GM23338 (cell line): ENCODE data around the gene CRYBG1. TPM values are rescaled to one million over a fixed set of nuclear protein-coding genes. Genes with fewer than 3 reads are reported as not detected.

Source experiments
- ATAC-seq: fragments of 200-7000 bp; cut with Tn5 transposase; 3 replicates; pipeline ENCODE4 v1.9.1; 2020
- DNase-seq: peaks from one replicate; pipeline ENCODE4 v3.0.0-alpha.2; 2015; ENCODE audit warnings: low spot score
- H2AFZ ChIP-seq: fragments of 200-600 bp; sonication (generic); 2 replicates; pipeline ENCODE4 v1.8.0; 2016; ENCODE audit warnings: antibody characterized with exemption, mild to moderate bottlenecking, moderate library complexity
- H3F3A ChIP-seq: fragments of 200-600 bp; sonication (generic); replicated peaks from 2 replicates; pipeline ENCODE4 v1.8.0; 2017; ENCODE audit warnings: antibody characterized with exemption, mixed run types, low read depth
- H3K27ac ChIP-seq: fragments of 200-600 bp; sonication (generic); 2 replicates; pipeline ENCODE4 v1.6.1; 2016; ENCODE audit warnings: low read depth
- H3K27me3 ChIP-seq: fragments of 200-600 bp; sonication (generic); 2 replicates; pipeline ENCODE4 v1.8.0; 2016; ENCODE audit warnings: mild to moderate bottlenecking, mixed run types, moderate library complexity; ENCODE audit not compliant: insufficient read depth
- H3K36me3 ChIP-seq: fragments of 200-600 bp; sonication (generic); 2 replicates; pipeline ENCODE4 v1.8.0; 2016; ENCODE audit warnings: mild to moderate bottlenecking; ENCODE audit not compliant: insufficient read depth
- H3K4me1 ChIP-seq: fragments of 200-600 bp; sonication (generic); 2 replicates; pipeline ENCODE4 v1.8.0; 2016; ENCODE audit warnings: mild to moderate bottlenecking, moderate library complexity; ENCODE audit not compliant: insufficient read depth
- H3K4me2 ChIP-seq: fragments of 200-600 bp; sonication (generic); 2 replicates; pipeline ENCODE4 v1.7.1; 2017; ENCODE audit warnings: mixed run types
- H3K4me3 ChIP-seq: fragments of 200-600 bp; sonication (generic); 2 replicates; pipeline ENCODE4 v1.6.1; 2016; ENCODE audit warnings: mixed run types
- H3K79me2 ChIP-seq: fragments of 200-600 bp; sonication (generic); replicated peaks from 2 replicates; pipeline ENCODE4 v1.8.0; 2017; ENCODE audit warnings: mild to moderate bottlenecking; ENCODE audit not compliant: insufficient read depth
- H3K9me2 ChIP-seq: fragments of 200-600 bp; sonication (generic); 2 replicates; pipeline ENCODE4 v1.8.0; 2017; ENCODE audit not compliant: insufficient read depth
- H4K20me1 ChIP-seq: fragments of 200-600 bp; sonication (generic); replicated peaks from 2 replicates; pipeline ENCODE4 v1.8.0; 2017; ENCODE audit warnings: mild to moderate bottlenecking; ENCODE audit not compliant: insufficient read depth
- H3K27ac Mint-ChIP-seq: 2 replicates; pipeline ENCODE4 v1.8.0; 2020; ENCODE audit warnings: inconsistent platforms, mild to moderate bottlenecking, moderate library complexity, mixed read lengths
- H3K27me3 Mint-ChIP-seq: 3 replicates; pipeline ENCODE4 v1.8.0; 2022; ENCODE audit warnings: low read depth, mild to moderate bottlenecking, moderate library complexity, mixed read lengths, inconsistent platforms; ENCODE audit not compliant: insufficient read depth, poor library complexity
- H3K36me3 Mint-ChIP-seq: 3 replicates; pipeline ENCODE4 v1.8.0; 2021; ENCODE audit warnings: low read depth, mild to moderate bottlenecking, inconsistent platforms, moderate library complexity, mixed read lengths
- H3K4me1 Mint-ChIP-seq: 3 replicates; pipeline ENCODE4 v1.8.0; 2020; ENCODE audit warnings: mild to moderate bottlenecking, inconsistent platforms, mixed read lengths
- H3K4me3 Mint-ChIP-seq: 3 replicates; pipeline ENCODE4 v1.8.0; 2021; ENCODE audit warnings: moderate library complexity, mild to moderate bottlenecking, inconsistent platforms, mixed read lengths
- H3K9me3 Mint-ChIP-seq: 3 replicates; pipeline ENCODE4 v1.8.0; 2020; ENCODE audit warnings: moderate library complexity, mild to moderate bottlenecking, inconsistent platforms, mixed read lengths
- EZH2phosphoT487 ChIP-seq: fragments of 200-600 bp; sonication (generic); IDR thresholded peaks from one replicate; pipeline ENCODE4 v1.8.1; 2018; ENCODE audit warnings: antibody characterized with exemption; ENCODE audit not compliant: unreplicated experiment
- NANOG ChIP-seq: IDR thresholded peaks from 2 replicates; pipeline ENCODE4 v1.6.1; 2016; ENCODE audit warnings: antibody characterized with exemption, borderline replicate concordance
- POLR2AphosphoS5 ChIP-seq: IDR thresholded peaks from 2 replicates; pipeline ENCODE4 v1.6.1; 2016; ENCODE audit warnings: antibody characterized with exemption, low read depth
- STAT1 ChIP-seq: IDR thresholded peaks from one replicate; pipeline ENCODE4 v1.6.1; 2016; ENCODE audit warnings: antibody characterized with exemption; ENCODE audit not compliant: unreplicated experiment
- ZNF331 ChIP-seq: fragments of 250-450 bp; sonication (Bioruptor Pico); IDR thresholded peaks from 2 replicates; pipeline ENCODE4 v1.5.0; 2020; ENCODE audit warnings: low read depth, mild to moderate bottlenecking, moderate library complexity
- polyA plus RNA-seq: library from polyadenylated mRNA; unstranded; fragments of >200 nt; fragmentation: Nextera tagmentation; extraction: Ambion mirVana; gene quantifications from 2 replicates; pipeline ENCODE4 v1.2.1, GENCODE V29; 2016
- total RNA-seq: library from RNA; depleted of rRNA; stranded (reverse); fragments of >200 nt; shearing (Covaris generic); gene quantifications from 2 replicates; pipeline ENCODE4 v1.2.3, GENCODE V29; 2014
- TF ChIP-seq, protein P1 (sequence below): IDR thresholded peaks from one replicate; pipeline ENCODE4 v1.6.1; 2018; ENCODE audit warnings: antibody characterized with exemption; ENCODE audit not compliant: unreplicated experiment
- TF ChIP-seq, protein P2 (sequence below): IDR thresholded peaks from 2 replicates; pipeline ENCODE4 v1.6.1; 2016; ENCODE audit warnings: antibody characterized with exemption
- TF ChIP-seq, protein P3 (sequence below): fragments of 250-450 bp; sonication (Bioruptor Pico); IDR thresholded peaks from 2 replicates; pipeline ENCODE4 v1.5.0; 2020; ENCODE audit warnings: mild to moderate bottlenecking, moderate library complexity
- TF ChIP-seq, protein P4 (sequence below), 2 experiments: fragments of 200-600 bp in 1 of 2; sonication (generic) in 1 of 2; conservative IDR thresholded peaks; 2 replicates each; pipeline versions ENCODE4 v1.5.1 to v1.6.1; 2016 to 2017; ENCODE audit warnings: antibody characterized with exemption in 2 of 2, low read depth in 2 of 2, mild to moderate bottlenecking in 2 of 2, moderate library complexity in 1 of 2

Gene CRYBG1
- total and polyA plus RNA-seq, 2 experiments from 2014 or later = 3.7 to 17.2 TPM

DNA sequence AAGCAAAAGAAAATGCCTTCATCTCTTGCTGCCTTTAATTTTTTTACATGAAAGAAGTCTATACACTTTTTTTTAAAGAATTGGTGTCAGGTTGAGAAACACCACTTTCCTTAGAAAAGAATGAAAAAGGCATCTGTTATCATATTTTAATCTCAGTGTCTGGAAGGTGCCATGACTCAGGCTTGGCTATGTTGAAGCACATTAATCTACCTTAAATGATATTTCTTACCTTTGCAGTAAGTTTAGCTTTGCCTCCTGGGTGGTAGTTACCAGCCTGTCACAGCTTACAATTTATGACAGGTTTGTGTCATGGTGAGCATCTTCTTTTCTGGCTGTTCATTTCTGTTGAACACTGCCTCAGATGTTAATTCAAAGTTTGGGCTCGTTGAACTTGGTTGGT is 173.5 kb downstream of the CRYBG1 start:
- Histone ChIP-seq H4K20me1 (no peaks in the 10 kb centered on the region), H3K27ac (no peak overlapping the region), H2AFZ (no peak overlapping the region), H3K4me2 (no peak overlapping the region), H3K4me3 (no peak overlapping the region), H3F3A (no peaks in the 10 kb centered on the region), H3K36me3 (no peaks in the 10 kb centered on the region), H3K27me3 (no peaks in the 10 kb centered on the region), H3K4me1 (peaks cover 12% of the 10 kb centered on the region; the same call in 1 of the 2 replicates), H3K79me2 (no peaks in the 10 kb centered on the region), H3K9me2 (no peaks in the 10 kb centered on the region)
- Mint-ChIP-seq H3K4me1 (peaks cover 21% of the 10 kb centered on the region; the same call in 2 of the 3 replicates), H3K27ac (no peak overlapping the region; the same call in 1 of the 2 replicates), H3K36me3 (no peaks in the 10 kb centered on the region), H3K4me3 (no peak overlapping the region), H3K9me3 (no peaks in the 10 kb centered on the region), H3K27me3 (no peaks in the 10 kb centered on the region)
- no peak for ATAC-seq
- DNase-seq = no peak
- TF ChIP-seq, protein P1, sequence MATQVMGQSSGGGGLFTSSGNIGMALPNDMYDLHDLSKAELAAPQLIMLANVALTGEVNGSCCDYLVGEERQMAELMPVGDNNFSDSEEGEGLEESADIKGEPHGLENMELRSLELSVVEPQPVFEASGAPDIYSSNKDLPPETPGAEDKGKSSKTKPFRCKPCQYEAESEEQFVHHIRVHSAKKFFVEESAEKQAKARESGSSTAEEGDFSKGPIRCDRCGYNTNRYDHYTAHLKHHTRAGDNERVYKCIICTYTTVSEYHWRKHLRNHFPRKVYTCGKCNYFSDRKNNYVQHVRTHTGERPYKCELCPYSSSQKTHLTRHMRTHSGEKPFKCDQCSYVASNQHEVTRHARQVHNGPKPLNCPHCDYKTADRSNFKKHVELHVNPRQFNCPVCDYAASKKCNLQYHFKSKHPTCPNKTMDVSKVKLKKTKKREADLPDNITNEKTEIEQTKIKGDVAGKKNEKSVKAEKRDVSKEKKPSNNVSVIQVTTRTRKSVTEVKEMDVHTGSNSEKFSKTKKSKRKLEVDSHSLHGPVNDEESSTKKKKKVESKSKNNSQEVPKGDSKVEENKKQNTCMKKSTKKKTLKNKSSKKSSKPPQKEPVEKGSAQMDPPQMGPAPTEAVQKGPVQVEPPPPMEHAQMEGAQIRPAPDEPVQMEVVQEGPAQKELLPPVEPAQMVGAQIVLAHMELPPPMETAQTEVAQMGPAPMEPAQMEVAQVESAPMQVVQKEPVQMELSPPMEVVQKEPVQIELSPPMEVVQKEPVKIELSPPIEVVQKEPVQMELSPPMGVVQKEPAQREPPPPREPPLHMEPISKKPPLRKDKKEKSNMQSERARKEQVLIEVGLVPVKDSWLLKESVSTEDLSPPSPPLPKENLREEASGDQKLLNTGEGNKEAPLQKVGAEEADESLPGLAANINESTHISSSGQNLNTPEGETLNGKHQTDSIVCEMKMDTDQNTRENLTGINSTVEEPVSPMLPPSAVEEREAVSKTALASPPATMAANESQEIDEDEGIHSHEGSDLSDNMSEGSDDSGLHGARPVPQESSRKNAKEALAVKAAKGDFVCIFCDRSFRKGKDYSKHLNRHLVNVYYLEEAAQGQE = no peak
- no peak for TF ChIP-seq ZNF331
- no peak for TF ChIP-seq POLR2AphosphoS5
- TF ChIP-seq, protein P2, sequence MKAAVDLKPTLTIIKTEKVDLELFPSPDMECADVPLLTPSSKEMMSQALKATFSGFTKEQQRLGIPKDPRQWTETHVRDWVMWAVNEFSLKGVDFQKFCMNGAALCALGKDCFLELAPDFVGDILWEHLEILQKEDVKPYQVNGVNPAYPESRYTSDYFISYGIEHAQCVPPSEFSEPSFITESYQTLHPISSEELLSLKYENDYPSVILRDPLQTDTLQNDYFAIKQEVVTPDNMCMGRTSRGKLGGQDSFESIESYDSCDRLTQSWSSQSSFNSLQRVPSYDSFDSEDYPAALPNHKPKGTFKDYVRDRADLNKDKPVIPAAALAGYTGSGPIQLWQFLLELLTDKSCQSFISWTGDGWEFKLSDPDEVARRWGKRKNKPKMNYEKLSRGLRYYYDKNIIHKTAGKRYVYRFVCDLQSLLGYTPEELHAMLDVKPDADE = no peak
- TF ChIP-seq STAT1 = no peak
- TF ChIP-seq NANOG = no peak
- TF ChIP-seq EZH2phosphoT487 = no peak
- TF ChIP-seq, protein P3, sequence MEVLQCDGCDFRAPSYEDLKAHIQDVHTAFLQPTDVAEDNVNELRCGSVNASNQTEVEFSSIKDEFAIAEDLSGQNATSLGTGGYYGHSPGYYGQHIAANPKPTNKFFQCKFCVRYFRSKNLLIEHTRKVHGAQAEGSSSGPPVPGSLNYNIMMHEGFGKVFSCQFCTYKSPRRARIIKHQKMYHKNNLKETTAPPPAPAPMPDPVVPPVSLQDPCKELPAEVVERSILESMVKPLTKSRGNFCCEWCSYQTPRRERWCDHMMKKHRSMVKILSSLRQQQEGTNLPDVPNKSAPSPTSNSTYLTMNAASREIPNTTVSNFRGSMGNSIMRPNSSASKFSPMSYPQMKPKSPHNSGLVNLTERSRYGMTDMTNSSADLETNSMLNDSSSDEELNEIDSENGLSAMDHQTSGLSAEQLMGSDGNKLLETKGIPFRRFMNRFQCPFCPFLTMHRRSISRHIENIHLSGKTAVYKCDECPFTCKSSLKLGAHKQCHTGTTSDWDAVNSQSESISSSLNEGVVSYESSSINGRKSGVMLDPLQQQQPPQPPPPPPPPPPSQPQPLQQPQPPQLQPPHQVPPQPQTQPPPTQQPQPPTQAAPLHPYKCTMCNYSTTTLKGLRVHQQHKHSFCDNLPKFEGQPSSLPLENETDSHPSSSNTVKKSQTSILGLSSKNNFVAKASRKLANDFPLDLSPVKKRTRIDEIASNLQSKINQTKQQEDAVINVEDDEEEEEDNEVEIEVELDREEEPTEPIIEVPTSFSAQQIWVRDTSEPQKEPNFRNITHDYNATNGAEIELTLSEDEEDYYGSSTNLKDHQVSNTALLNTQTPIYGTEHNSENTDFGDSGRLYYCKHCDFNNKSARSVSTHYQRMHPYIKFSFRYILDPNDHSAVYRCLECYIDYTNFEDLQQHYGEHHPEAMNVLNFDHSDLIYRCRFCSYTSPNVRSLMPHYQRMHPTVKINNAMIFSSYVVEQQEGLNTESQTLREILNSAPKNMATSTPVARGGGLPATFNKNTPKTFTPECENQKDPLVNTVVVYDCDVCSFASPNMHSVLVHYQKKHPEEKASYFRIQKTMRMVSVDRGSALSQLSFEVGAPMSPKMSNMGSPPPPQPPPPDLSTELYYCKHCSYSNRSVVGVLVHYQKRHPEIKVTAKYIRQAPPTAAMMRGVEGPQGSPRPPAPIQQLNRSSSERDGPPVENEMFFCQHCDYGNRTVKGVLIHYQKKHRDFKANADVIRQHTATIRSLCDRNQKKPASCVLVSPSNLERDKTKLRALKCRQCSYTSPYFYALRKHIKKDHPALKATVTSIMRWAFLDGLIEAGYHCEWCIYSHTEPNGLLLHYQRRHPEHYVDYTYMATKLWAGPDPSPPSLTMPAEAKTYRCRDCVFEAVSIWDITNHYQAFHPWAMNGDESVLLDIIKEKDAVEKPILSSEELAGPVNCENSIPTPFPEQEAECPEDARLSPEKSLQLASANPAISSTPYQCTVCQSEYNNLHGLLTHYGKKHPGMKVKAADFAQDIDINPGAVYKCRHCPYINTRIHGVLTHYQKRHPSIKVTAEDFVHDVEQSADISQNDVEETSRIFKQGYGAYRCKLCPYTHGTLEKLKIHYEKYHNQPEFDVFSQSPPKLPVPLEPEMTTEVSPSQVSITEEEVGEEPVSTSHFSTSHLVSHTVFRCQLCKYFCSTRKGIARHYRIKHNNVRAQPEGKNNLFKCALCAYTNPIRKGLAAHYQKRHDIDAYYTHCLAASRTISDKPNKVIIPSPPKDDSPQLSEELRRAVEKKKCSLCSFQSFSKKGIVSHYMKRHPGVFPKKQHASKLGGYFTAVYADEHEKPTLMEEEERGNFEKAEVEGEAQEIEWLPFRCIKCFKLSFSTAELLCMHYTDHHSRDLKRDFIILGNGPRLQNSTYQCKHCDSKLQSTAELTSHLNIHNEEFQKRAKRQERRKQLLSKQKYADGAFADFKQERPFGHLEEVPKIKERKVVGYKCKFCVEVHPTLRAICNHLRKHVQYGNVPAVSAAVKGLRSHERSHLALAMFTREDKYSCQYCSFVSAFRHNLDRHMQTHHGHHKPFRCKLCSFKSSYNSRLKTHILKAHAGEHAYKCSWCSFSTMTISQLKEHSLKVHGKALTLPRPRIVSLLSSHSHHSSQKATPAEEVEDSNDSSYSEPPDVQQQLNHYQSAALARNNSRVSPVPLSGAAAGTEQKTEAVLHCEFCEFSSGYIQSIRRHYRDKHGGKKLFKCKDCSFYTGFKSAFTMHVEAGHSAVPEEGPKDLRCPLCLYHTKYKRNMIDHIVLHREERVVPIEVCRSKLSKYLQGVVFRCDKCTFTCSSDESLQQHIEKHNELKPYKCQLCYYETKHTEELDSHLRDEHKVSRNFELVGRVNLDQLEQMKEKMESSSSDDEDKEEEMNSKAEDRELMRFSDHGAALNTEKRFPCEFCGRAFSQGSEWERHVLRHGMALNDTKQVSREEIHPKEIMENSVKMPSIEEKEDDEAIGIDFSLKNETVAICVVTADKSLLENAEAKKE (CRISPR knock-in tag) = no peak
- TF ChIP-seq, protein P4, sequence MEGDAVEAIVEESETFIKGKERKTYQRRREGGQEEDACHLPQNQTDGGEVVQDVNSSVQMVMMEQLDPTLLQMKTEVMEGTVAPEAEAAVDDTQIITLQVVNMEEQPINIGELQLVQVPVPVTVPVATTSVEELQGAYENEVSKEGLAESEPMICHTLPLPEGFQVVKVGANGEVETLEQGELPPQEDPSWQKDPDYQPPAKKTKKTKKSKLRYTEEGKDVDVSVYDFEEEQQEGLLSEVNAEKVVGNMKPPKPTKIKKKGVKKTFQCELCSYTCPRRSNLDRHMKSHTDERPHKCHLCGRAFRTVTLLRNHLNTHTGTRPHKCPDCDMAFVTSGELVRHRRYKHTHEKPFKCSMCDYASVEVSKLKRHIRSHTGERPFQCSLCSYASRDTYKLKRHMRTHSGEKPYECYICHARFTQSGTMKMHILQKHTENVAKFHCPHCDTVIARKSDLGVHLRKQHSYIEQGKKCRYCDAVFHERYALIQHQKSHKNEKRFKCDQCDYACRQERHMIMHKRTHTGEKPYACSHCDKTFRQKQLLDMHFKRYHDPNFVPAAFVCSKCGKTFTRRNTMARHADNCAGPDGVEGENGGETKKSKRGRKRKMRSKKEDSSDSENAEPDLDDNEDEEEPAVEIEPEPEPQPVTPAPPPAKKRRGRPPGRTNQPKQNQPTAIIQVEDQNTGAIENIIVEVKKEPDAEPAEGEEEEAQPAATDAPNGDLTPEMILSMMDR (conservative IDR thresholded peaks at IDR 0.05; ENCODE audit: low read depth in 2 of 2) = no peak
